GM23338 (cell line): Measurements from ENCODE around the gene ZDHHC12. TPM values are rescaled to one million over a fixed set of nuclear protein-coding genes. Genes with fewer than 3 reads are reported as not detected.

ENCODE experiments used
- ATAC-seq: fragments of 200-7000 bp; cut with Tn5 transposase; 3 replicates; pipeline ENCODE4 v1.9.1; 2020
- DNase-seq: peaks from one replicate; pipeline ENCODE4 v3.0.0-alpha.2; 2015; ENCODE audit warnings: low spot score
- H2AFZ ChIP-seq: fragments of 200-600 bp; sonication (generic); 2 replicates; pipeline ENCODE4 v1.8.0; 2016; ENCODE audit warnings: antibody characterized with exemption, mild to moderate bottlenecking, moderate library complexity
- H3F3A ChIP-seq: fragments of 200-600 bp; sonication (generic); replicated peaks from 2 replicates; pipeline ENCODE4 v1.8.0; 2017; ENCODE audit warnings: antibody characterized with exemption, mixed run types, low read depth
- H3K27ac ChIP-seq: fragments of 200-600 bp; sonication (generic); 2 replicates; pipeline ENCODE4 v1.6.1; 2016; ENCODE audit warnings: low read depth
- H3K27me3 ChIP-seq: fragments of 200-600 bp; sonication (generic); 2 replicates; pipeline ENCODE4 v1.8.0; 2016; ENCODE audit warnings: mild to moderate bottlenecking, mixed run types, moderate library complexity; ENCODE audit not compliant: insufficient read depth
- H3K36me3 ChIP-seq: fragments of 200-600 bp; sonication (generic); 2 replicates; pipeline ENCODE4 v1.8.0; 2016; ENCODE audit warnings: mild to moderate bottlenecking; ENCODE audit not compliant: insufficient read depth
- H3K4me1 ChIP-seq: fragments of 200-600 bp; sonication (generic); 2 replicates; pipeline ENCODE4 v1.8.0; 2016; ENCODE audit warnings: mild to moderate bottlenecking, moderate library complexity; ENCODE audit not compliant: insufficient read depth
- H3K4me2 ChIP-seq: fragments of 200-600 bp; sonication (generic); 2 replicates; pipeline ENCODE4 v1.7.1; 2017; ENCODE audit warnings: mixed run types
- H3K4me3 ChIP-seq: fragments of 200-600 bp; sonication (generic); 2 replicates; pipeline ENCODE4 v1.6.1; 2016; ENCODE audit warnings: mixed run types
- H3K79me2 ChIP-seq: fragments of 200-600 bp; sonication (generic); replicated peaks from 2 replicates; pipeline ENCODE4 v1.8.0; 2017; ENCODE audit warnings: mild to moderate bottlenecking; ENCODE audit not compliant: insufficient read depth
- H3K9me2 ChIP-seq: fragments of 200-600 bp; sonication (generic); 2 replicates; pipeline ENCODE4 v1.8.0; 2017; ENCODE audit not compliant: insufficient read depth
- H4K20me1 ChIP-seq: fragments of 200-600 bp; sonication (generic); replicated peaks from 2 replicates; pipeline ENCODE4 v1.8.0; 2017; ENCODE audit warnings: mild to moderate bottlenecking; ENCODE audit not compliant: insufficient read depth
- H3K27ac Mint-ChIP-seq: 2 replicates; pipeline ENCODE4 v1.8.0; 2020; ENCODE audit warnings: inconsistent platforms, mild to moderate bottlenecking, moderate library complexity, mixed read lengths
- H3K27me3 Mint-ChIP-seq: 3 replicates; pipeline ENCODE4 v1.8.0; 2022; ENCODE audit warnings: low read depth, mild to moderate bottlenecking, moderate library complexity, mixed read lengths, inconsistent platforms; ENCODE audit not compliant: insufficient read depth, poor library complexity
- H3K36me3 Mint-ChIP-seq: 3 replicates; pipeline ENCODE4 v1.8.0; 2021; ENCODE audit warnings: low read depth, mild to moderate bottlenecking, inconsistent platforms, moderate library complexity, mixed read lengths
- H3K4me1 Mint-ChIP-seq: 3 replicates; pipeline ENCODE4 v1.8.0; 2020; ENCODE audit warnings: mild to moderate bottlenecking, inconsistent platforms, mixed read lengths
- H3K4me3 Mint-ChIP-seq: 3 replicates; pipeline ENCODE4 v1.8.0; 2021; ENCODE audit warnings: moderate library complexity, mild to moderate bottlenecking, inconsistent platforms, mixed read lengths
- H3K9me3 Mint-ChIP-seq: 3 replicates; pipeline ENCODE4 v1.8.0; 2020; ENCODE audit warnings: moderate library complexity, mild to moderate bottlenecking, inconsistent platforms, mixed read lengths
- CREB1 ChIP-seq: fragments of 250-450 bp; sonication (Bioruptor Pico); IDR thresholded peaks from 2 replicates; pipeline ENCODE4 v1.5.0; 2020; ENCODE audit warnings: low read depth, mild to moderate bottlenecking, moderate library complexity
- CTCF ChIP-seq, 2 experiments: fragments of 200-600 bp in 1 of 2; sonication (generic) in 1 of 2; conservative IDR thresholded peaks; 2 replicates each; pipeline versions ENCODE4 v1.5.1 to v1.6.1; 2016 to 2017; ENCODE audit warnings: antibody characterized with exemption in 2 of 2, low read depth in 2 of 2, mild to moderate bottlenecking in 2 of 2, moderate library complexity in 1 of 2
- EZH2 ChIP-seq: fragments of 200-600 bp; sonication (generic); IDR thresholded peaks from one replicate; pipeline ENCODE4 v1.8.0; 2017; ENCODE audit warnings: antibody characterized with exemption, mild to moderate bottlenecking, low read depth; ENCODE audit not compliant: unreplicated experiment
- NANOG ChIP-seq: IDR thresholded peaks from 2 replicates; pipeline ENCODE4 v1.6.1; 2016; ENCODE audit warnings: antibody characterized with exemption, borderline replicate concordance
- POLR2AphosphoS5 ChIP-seq: IDR thresholded peaks from 2 replicates; pipeline ENCODE4 v1.6.1; 2016; ENCODE audit warnings: antibody characterized with exemption, low read depth
- REST ChIP-seq: IDR thresholded peaks from one replicate; pipeline ENCODE4 v1.6.1; 2018; ENCODE audit warnings: antibody characterized with exemption; ENCODE audit not compliant: unreplicated experiment
- ZNF462 ChIP-seq: fragments of 250-450 bp; sonication (Bioruptor Pico); IDR thresholded peaks from 2 replicates; pipeline ENCODE4 v1.5.0; 2020; ENCODE audit warnings: mild to moderate bottlenecking, moderate library complexity
- polyA plus RNA-seq: library from polyadenylated mRNA; unstranded; fragments of >200 nt; fragmentation: Nextera tagmentation; extraction: Ambion mirVana; gene quantifications from 2 replicates; pipeline ENCODE4 v1.2.1, GENCODE V29; 2016
- total RNA-seq: library from RNA; depleted of rRNA; stranded (reverse); fragments of >200 nt; shearing (Covaris generic); gene quantifications from 2 replicates; pipeline ENCODE4 v1.2.3, GENCODE V29; 2014

Gene ZDHHC12
- total and polyA plus RNA-seq, 2 experiments from 2014 or later = 47.5 to 54.1 TPM

- H3K36me3 ChIP-seq = no peaks in the 10 kb centered on the region
- Mint-ChIP-seq H3K36me3 (peaks cover 4% of the 10 kb centered on the region; the same call in 2 of the 3 replicates), H3K27ac (no peak overlapping the region), H3K4me1 (peaks cover 5% of the 10 kb centered on the region; the same call in 1 of the 3 replicates), H3K27me3 (peaks cover 13% of the 10 kb centered on the region), H3K4me3 (no peak overlapping the region), H3K9me3 (no peaks in the 10 kb centered on the region; the same call in 2 of the 3 replicates)
- no peak overlapping the region for H3K27ac ChIP-seq
- H3K27me3 ChIP-seq = no peaks in the 10 kb centered on the region; the same call in 1 of the 2 replicates
- H3K9me2 ChIP-seq = no peaks in the 10 kb centered on the region
- no peak overlapping the region for H3K4me2 ChIP-seq
- H4K20me1 ChIP-seq = no peaks in the 10 kb centered on the region
- peaks cover 11% of the 10 kb centered on the region; the same call in 1 of the 2 replicates for H3F3A ChIP-seq
- H3K4me1 ChIP-seq = peaks cover 5% of the 10 kb centered on the region; the same call in 1 of the 2 replicates
- no peaks in the 10 kb centered on the region for H3K79me2 ChIP-seq
- no peak for TF ChIP-seq EZH2
- TF ChIP-seq REST = no peak
- TF ChIP-seq POLR2AphosphoS5 = no peak
- no peak for TF ChIP-seq CREB1
- no peak for TF ChIP-seq ZNF462 (CRISPR knock-in tag)
- no peak for TF ChIP-seq NANOG
- TF ChIP-seq CTCF (conservative IDR thresholded peaks at IDR 0.05; ENCODE audit: low read depth in 2 of 2) = no peak
- ATAC-seq = no peak
- H2AFZ ChIP-seq = no peak overlapping the region
- H3K4me3 ChIP-seq = no peak overlapping the region
- DNase-seq = no peak
Measured at GRCh38 chr9:128705051-128705965, 18.6 kb downstream of the ZDHHC12 start.
